ENCODE data around the gene HSPB6.
A peak's percentile ranks its signal among the peaks of the same experiment; 100 is the strongest.

The HSPB6 gene

GRCh38 chr19:35746531-35746930, 10.3 kb downstream of the HSPB6 start:
- peak overlapping the region; percentile 100 for H3K27ac Mint-ChIP-seq
- H3K36me3 Mint-ChIP-seq (ENCODE audit: low read depth): peaks cover 12% of the 10 kb centered on the region
- H3K4me1 Mint-ChIP-seq (ENCODE audit: low read depth): peaks cover 72% of the 10 kb centered on the region

DNA sequence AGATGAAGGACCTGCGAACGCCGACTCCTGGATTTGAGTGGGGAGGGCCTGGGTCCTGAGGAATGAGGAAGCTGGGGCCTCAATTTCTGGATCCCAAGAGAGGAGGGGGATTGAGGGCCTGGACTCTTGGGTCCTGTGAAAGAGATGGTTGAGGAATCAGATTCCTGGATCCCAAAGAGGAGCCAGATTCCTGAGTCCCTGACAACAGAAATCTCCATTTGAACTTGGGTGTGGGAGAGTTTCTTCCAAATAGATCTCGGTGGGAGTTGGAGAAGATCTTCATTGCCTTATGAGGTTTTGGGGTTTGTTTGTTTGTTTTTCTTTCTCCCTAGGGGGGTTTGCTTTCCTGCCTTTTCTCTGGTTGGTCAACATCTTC, 10.8 kb downstream of the HSPB6 start:
- H3K9me3 Mint-ChIP-seq: no peaks in the 10 kb centered on the region
- H3K27ac Mint-ChIP-seq: peak overlapping the region; percentile 100
- H3K27me3 Mint-ChIP-seq: no peaks in the 10 kb centered on the region
- H3K4me1 Mint-ChIP-seq (ENCODE audit: low read depth): peaks cover 72% of the 10 kb centered on the region
- H3K4me3 Mint-ChIP-seq: peak overlapping the region; percentile 95
- H3K36me3 Mint-ChIP-seq (ENCODE audit: low read depth): peaks cover 13% of the 10 kb centered on the region

More at GRCh38 chr19:35746531-35746930, 10.3 kb downstream of the HSPB6 start:
- Mint-ChIP-seq H3K4me3 (peak overlapping the region; percentile 95), H3K27me3 (no peaks in the 10 kb centered on the region), H3K9me3 (no peaks in the 10 kb centered on the region)

DNA sequence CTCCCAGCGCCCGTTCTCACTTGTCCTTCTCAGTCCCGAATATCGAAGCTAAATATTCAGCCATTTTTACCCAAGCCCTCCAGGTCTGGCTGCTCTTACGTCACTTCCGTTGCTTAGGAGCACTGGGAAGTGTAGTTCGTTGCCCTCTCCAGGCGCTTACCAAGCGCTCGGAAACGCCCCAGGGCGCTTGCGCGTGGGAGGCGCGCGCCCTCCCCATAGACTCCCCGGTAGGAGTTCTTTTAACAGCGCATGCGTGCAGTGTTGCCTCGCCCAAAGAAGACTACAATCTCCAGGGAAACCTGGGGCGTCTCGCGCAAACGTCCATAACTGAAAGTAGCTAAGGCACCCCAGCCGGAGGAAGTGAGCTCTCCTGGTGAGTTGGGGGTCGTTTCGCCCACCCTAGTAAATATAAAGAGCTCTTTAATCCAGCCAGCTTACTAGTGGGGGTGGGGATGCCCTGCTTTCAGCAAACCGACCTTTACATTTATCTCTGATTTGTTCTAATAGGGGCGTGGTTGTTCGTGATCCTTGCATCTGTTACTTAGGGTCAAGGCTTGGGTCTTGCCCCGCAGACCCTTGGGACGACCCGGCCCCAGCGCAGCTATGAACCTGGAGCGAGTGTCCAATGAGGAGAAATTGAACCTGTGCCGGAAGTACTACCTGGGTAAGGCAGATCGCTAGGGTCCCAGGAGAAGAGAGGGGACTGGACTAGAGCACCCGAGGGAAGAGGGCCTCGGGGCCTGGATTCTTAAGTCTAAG, 11.3 kb downstream of the HSPB6 start, which contains the start of the genes PSENEN and U2AF1L4:
TSS of gene PSENEN (plus strand) at position 324 of the 759 bp plus-strand sequence. CDS start at position 604, 280 bp downstream.
TSS of gene U2AF1L4 (minus strand) at position 91 of the 759 bp plus-strand sequence. CDS start at position 64, 27 bp downstream.
- Mint-ChIP-seq H3K9me3 (no peaks in the 10 kb centered on the region), H3K27ac (peak within 1 kb of the TSS; percentile 100), H3K27me3 (no peaks in the 10 kb centered on the region), H3K4me3 (peak within 1 kb of the TSS; percentile 95), H3K4me1 (ENCODE audit: low read depth) (peaks cover 72% of the 10 kb centered on the region), H3K36me3 (ENCODE audit: low read depth) (peaks cover 15% of the 10 kb centered on the region)

DNA sequence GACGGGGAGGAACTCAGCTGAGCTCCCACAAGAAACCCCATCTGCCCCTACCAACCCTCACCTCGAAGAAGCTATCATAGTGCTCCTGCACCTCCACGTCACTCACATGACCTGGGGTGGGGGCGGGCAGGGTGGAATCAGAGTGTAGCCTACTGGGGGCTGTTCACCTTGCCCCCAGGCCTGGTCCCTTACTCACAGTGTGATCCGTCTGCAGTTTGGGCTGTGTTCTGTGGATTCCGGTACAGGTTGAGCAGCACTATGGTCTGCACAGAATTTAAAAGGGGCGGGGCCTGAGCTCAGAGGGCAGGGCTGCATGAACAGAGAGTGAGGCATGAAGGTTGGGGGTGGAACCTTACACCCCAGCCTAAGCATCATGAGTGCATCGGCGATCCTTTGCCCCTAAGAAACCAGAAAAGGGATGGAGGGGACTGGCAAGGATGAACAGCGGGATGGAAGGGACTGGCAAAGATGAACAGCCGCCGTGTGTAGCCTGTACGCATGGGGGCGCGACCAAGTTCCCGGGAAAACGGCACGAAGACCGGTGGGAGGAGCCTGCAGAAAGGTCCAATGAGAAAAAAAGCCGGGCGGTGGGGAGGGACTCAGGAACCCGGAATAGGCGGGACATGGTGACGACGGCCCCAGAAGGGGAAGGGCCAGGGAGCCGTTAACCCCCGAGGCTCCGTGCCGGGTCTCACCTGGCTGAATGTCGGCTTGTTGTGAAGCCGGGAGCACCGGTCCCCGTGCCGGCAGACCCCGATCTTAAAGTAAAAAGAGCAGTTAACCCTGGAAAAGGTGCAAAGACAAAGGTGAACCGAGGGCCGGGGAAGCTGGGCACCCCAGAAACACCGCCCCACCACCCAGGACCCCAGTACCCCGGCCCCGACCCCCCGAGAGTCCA, 12.2 kb downstream of the HSPB6 start:
- Mint-ChIP-seq H3K4me3 (peak overlapping the region; percentile 95), H3K4me1 (ENCODE audit: low read depth) (peaks cover 66% of the 10 kb centered on the region), H3K9me3 (no peaks in the 10 kb centered on the region), H3K27me3 (no peaks in the 10 kb centered on the region), H3K27ac (peak overlapping the region; percentile 100), H3K36me3 (ENCODE audit: low read depth) (peaks cover 15% of the 10 kb centered on the region)

DNA sequence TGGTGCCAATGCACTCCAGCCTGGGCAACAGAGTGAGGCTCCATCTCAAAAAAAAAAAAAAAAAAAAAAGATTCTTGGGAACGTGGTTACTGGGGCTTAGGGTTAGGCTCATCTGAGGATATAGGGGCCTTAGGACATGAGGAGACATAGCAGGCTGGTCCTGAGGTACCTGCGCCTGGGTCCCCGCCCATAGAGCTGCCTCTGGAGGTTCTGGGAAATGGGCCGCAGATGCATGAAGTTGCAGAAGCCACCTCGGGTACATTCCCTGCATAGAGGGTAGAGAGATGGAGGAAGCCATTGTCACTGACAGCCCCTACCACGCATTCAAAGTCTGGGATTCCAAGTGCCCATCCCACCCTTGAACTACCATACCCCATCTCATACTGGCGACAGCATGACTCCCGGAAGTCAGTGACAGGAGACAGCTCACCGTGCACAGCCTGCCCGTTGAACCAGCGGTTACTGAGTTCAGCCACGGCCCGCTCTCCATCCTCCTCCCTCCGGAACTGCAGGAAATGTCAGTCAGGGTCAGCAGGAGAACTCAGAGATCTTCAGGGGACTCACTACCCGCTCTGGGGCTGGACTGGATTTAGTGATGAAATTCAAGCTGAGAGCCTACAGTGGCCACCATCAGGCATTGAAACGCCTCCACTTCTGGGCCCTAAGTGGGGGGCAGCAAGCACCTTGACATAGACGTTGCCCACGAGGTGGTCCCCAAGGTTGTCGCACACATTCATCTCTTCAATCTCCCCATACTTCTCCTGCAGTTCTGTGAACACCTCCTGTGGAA, 13.0 kb downstream of the HSPB6 start:
- Mint-ChIP-seq H3K9me3 (no peaks in the 10 kb centered on the region), H3K27me3 (no peaks in the 10 kb centered on the region), H3K4me3 (peak overlapping the region; percentile 95), H3K4me1 (ENCODE audit: low read depth) (peaks cover 59% of the 10 kb centered on the region), H3K27ac (peak overlapping the region; percentile 100), H3K36me3 (ENCODE audit: low read depth) (peaks cover 17% of the 10 kb centered on the region)

DNA sequence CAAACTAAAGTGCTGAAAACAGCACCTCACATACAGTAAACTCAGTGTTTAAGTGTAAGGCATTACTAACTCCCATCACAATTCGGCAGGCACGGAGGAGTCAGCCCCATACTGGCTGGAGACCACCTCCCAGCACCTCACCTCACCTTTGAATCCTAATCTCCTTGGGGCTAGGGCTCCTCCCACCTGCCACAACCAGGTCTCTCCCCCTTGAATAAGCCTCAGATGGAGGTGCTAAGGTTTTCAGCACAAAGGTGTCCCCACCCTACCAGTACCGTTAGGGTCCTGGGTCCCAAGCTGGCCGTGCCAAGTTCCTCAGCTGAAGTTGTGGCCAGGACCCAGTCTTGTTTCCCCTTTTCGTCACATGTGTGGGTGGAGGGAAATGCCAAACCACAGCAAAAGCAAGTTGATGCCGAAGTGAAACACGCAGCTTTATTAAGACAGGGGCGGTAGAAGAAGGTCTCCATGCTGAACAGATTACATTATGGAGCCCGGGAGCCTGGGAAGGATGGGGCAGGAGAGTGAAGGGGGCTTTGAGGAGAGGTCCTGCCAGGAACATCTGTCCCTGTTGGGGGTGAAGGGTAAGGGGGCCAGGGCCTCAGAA, 14.6 kb downstream of the HSPB6 start, which contains the start of gene IGFLR1:
TSS of gene IGFLR1 (minus strand) at position 332 of the 604 bp plus-strand sequence. CDS start 1,272 bp downstream, outside the sequence.
- Mint-ChIP-seq H3K36me3 (ENCODE audit: low read depth) (peaks cover 24% of the 10 kb centered on the region), H3K27ac (peak within 1 kb of the TSS; percentile 97), H3K4me1 (ENCODE audit: low read depth) (peaks cover 52% of the 10 kb centered on the region), H3K4me3 (peak within 1 kb of the TSS; percentile 95), H3K27me3 (no peaks in the 10 kb centered on the region), H3K9me3 (no peaks in the 10 kb centered on the region)

DNA sequence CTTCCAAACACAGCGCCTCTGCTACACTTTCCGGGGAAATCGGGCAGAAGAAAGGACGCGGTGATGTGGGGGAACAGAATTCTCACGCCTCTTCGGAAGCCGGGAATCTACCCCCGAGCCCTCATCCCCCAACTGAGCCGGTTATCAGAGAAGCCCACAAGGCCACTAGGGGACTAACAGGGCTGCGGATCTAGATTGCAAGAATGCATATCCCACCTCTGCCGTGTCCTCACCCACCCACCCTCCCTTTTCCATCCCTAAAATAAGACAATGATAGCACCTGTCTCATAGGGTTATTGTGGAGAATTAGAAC, 15.7 kb downstream of the HSPB6 start:
- Mint-ChIP-seq H3K27me3 (no peaks in the 10 kb centered on the region), H3K4me3 (peak overlapping the region; percentile 95), H3K4me1 (ENCODE audit: low read depth) (peaks cover 47% of the 10 kb centered on the region), H3K36me3 (ENCODE audit: low read depth) (peaks cover 30% of the 10 kb centered on the region), H3K9me3 (no peaks in the 10 kb centered on the region), H3K27ac (peak overlapping the region; percentile 91)

DNA sequence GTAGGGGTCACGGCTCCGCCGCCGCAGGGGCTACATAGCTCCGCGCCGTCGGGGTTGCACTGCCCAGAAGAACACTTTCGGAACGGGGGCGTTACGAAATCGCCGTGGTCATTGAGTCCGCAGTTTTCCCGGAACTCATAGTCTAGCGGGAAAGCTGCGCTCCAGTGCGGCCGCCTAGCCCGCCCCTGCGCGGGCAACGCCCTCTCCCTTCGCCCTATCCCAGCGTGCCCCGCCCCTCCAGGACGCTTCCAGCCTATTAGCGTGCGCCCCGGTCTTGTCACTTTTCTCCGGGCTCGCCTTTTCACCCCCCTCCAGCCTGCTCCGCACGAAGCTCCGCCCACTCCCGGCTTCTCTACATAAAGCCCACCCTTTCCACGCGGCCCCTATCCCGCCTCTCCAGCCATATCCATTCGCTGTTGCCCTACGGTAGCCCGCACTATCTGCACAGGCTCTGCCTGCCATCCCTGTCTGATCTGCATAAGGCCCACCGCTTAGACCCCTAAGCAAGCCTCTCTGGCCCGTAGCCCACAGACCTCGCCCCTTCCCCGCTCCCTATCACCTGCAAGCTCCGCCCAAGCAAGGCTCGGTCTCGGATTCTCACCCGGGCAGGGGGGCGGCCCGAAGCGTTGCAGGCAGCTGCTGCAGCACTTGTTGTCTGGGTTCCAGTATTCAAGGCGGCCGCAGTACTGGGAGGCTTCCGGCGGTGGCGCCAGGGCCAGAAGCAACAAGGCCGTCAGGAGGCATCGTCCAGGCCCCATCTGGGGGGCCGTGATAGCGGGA, 16.2 kb downstream of the HSPB6 start:
- H3K4me1 Mint-ChIP-seq (ENCODE audit: low read depth): peaks cover 43% of the 10 kb centered on the region
- H3K27ac Mint-ChIP-seq: peak overlapping the region; percentile 91
- H3K36me3 Mint-ChIP-seq (ENCODE audit: low read depth): peaks cover 33% of the 10 kb centered on the region
- no peaks in the 10 kb centered on the region for H3K9me3 Mint-ChIP-seq
- H3K4me3 Mint-ChIP-seq: peak overlapping the region; percentile 95
- no peaks in the 10 kb centered on the region for H3K27me3 Mint-ChIP-seq

- Mint-ChIP-seq H3K9me3 (no peaks in the 10 kb centered on the region), H3K36me3 (ENCODE audit: low read depth) (peaks cover 37% of the 10 kb centered on the region), H3K27me3 (no peaks in the 10 kb centered on the region), H3K4me1 (ENCODE audit: low read depth) (peaks cover 41% of the 10 kb centered on the region), H3K27ac (peak overlapping the region; percentile 91), H3K4me3 (peak overlapping the region; percentile 95)
These were observed 16.8 kb downstream of the HSPB6 start for GRCh38 chr19:35740108-35740422.

- Mint-ChIP-seq H3K36me3 (ENCODE audit: low read depth) (peaks cover 43% of the 10 kb centered on the region), H3K4me1 (ENCODE audit: low read depth) (peaks cover 39% of the 10 kb centered on the region), H3K27ac (no peak overlapping the region), H3K9me3 (no peaks in the 10 kb centered on the region), H3K27me3 (no peaks in the 10 kb centered on the region), H3K4me3 (peak overlapping the region; percentile 95)
These were observed 17.3 kb downstream of the HSPB6 start for GRCh38 chr19:35739275-35740107.

DNA sequence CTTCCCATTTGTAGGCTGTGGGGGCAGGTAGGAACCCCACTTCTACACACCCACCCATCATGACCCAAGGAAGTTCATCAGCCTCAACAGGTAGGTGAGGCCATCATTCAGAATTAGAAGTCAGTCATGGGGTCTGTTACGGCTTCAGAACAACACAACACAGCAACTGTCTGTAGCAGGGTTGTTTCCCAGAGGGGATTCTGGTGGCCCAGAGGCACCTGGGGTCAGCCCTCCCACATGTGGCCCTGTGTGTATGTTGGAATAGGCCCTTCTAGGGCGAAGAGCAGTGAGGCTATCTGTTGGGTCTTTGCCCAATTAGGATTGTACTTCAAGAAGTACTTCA, 18.0 kb downstream of the HSPB6 start:
- peaks cover 49% of the 10 kb centered on the region for H3K36me3 Mint-ChIP-seq (ENCODE audit: low read depth)
- no peak overlapping the region for H3K4me3 Mint-ChIP-seq
- H3K27me3 Mint-ChIP-seq: no peaks in the 10 kb centered on the region
- no peak overlapping the region for H3K27ac Mint-ChIP-seq
- peaks cover 33% of the 10 kb centered on the region for H3K4me1 Mint-ChIP-seq (ENCODE audit: low read depth)
- H3K9me3 Mint-ChIP-seq: no peaks in the 10 kb centered on the region

- Mint-ChIP-seq H3K9me3 (no peaks in the 10 kb centered on the region), H3K4me3 (no peak overlapping the region), H3K4me1 (ENCODE audit: low read depth) (peaks cover 27% of the 10 kb centered on the region), H3K36me3 (ENCODE audit: low read depth) (peaks cover 51% of the 10 kb centered on the region), H3K27me3 (no peaks in the 10 kb centered on the region), H3K27ac (no peak overlapping the region)
These were observed 18.6 kb downstream of the HSPB6 start for GRCh38 chr19:35738021-35738886.

Measured in stimulated activated naive CD8-positive, alpha-beta T cell treated with anti-CD3 and anti-CD28 coated beads, Interleukin-15, Interleukin-2, amounts not matched to agents 100 ng/mL and 50 ng/mL, for 24 hours (primary cell).